KG1 (cell line): ENCODE results near the gene CFAP251.
"Not testable (repeated sequence)": the region's sequence is repeated elsewhere in the genome, so short reads cannot be mapped to it uniquely, and the experiment has no call there.

ENCODE experiments used
- DNase-seq: peaks from one replicate; lab custom pipeline; 2025; lab: John Stamatoyannopoulos, UW

Gene CFAP251, protein sequence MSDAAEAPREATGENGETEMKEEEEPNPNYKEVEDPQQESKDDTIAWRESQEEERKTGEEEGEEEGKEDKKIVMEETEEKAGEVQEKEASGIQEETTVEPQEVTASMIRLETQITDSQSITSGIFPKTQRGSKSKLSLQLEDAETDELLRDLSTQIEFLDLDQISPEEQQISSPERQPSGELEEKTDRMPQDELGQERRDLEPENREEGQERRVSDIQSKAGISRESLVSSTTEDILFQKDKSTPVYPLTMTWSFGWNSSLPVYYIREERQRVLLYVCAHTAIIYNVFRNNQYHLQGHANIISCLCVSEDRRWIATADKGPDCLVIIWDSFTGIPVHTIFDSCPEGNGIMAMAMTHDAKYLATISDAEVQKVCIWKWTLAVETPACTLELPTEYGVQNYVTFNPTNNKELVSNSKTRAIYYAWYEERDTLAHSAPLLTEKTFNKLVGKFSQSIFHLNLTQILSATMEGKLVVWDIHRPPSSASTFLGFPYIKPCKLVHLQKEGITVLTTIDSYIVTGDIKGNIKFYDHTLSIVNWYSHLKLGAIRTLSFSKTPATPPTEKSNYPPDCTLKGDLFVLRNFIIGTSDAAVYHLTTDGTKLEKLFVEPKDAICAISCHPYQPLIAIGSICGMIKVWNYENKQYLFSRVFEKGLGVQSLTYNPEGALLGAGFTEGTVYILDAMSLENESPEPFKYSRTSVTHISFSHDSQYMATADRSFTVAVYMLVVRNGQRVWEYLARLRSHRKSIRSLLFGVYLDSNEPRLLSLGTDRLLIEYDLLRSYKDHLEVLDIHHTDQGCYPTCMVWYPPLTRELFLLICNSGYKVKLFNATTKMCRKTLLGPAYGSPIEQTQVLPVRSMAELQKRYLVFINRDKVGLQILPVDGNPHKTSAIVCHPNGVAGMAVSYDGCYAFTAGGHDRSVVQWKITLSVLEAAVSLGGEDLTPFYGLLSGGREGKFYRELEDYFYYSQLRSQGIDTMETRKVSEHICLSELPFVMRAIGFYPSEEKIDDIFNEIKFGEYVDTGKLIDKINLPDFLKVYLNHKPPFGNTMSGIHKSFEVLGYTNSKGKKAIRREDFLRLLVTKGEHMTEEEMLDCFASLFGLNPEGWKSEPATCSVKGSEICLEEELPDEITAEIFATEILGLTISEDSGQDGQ

DNA sequence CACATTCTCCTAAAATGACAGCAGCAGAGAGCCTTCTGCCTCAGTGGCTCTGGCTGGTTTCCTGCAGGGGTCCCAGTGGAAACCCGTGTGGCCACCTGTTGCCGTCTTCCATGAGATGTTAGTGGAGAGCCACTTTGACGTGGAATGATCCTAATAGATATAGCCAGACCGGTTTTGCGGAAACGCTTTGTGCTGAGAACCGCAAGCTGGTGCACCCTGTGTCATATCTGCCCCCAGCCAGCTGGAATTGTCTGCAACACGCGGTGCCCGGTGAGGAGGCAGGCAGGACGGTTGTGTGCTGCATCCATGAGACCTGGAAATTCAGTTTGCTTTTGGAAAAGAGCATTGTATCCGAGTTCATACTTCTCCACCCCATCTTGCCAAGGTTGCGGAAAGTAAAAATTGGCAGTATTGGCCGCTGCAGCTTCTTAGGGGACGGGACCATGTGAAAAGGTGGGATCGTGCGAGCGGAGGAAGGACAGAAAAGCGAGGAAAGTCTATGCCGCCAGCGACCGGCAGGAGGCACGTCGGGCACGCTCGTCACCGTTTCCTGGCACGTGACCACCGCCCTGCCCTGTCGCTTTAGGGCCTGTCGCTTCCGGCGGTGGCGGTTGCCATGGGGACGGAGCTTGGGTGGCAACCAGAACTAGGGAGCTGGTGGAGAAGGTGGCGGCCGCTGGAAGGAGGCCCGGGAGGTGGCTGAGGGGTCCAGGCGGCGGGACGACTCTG lies at the start of gene CFAP251:
Gene CFAP251 (plus strand): TSS at position 643 of the 729 bp plus-strand sequence. CDS start 2,714 bp downstream, outside the sequence.
- DNase-seq = no peak

DNA sequence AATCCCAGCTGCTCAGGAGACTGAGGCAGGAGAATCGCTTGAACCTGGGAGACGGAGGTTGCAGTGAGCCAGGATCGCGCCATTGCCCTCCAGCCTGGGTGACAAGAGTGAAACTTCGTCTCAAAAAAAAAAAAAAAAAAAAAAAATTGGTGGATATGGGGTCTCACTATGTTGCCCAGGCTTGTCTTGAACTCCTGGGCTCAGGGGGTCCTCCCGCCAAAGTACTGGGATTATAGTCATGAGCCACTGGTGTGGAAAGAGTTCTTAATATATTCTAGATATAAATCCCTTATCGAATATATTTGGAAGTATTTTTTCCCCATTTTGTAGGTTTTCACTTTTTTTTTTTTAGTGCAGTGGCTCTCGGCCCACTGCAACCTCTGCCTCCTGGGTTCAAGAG lies 49.2 kb upstream of the CFAP251 start:
- not testable (repeated sequence) for DNase-seq

DNA sequence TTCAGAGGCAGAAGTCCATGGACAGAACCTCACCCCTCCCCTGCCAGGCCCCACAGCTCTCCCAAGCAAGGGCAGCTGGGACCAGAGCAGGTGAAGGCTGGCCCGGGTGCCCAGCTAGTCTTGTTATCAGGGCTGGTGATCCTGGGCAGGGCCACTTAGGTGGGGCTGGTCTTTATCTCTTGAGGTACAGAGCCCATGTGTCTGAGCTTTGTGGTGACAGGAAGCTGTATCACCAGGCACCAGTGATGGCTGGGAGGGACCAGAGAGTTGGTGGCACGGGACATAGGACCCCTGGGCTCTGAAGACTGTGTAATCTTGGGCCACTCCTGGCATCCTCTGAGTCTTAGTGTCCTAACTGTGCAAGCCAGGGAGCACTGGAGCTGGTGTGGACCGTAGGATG lies 46.9 kb upstream of the CFAP251 start:
- no peak for DNase-seq

DNA sequence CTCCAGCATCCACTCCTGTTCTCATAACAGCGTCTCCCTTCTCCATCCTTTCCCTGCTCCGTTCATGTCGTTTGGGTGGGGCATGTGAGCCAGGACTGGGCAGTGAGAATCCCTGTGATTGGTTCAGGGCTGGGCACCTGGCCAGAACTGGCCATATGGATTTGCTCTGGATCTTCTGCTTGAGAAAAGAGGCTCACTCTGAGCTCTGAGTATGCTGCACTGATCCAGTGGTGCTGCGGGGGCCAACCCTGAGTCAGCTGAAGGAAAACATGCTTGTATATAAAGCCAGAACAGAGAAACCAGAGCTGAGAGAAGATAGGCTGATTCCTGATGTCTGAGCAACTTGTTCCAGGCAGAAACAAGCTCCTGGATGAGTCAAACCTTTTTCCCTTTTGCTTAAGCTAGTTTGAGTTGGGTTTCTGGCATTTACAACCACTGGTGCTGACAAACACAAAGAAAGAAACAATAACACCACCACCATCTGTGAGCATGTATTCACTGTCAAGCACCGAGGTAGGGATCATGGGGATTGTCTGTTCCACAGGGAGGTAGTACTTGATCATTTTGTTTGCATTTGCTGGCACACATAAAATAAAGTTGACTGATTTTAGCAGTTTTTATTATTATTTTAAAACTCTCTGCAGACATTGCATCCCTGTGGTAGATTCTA lies 45.7 kb upstream of the CFAP251 start:
- no peak for DNase-seq

DNA sequence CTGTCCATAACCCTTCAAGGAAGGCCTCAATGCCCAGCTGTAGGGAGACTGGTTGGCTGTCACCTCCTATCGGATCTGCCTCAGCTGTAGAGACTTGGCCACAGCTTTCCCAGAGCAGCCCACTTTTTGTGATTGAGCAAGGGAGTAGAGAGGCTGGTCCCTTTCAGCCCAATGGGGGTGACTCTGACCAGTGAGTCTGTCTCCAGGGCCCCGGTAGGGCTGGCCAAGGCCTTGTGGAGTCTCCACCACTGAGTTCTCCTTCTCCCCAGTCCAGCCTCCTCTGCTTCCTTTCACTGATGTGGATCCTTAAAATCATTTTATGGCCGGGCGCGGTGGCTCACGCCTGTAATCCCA lies 45.2 kb upstream of the CFAP251 start:
- DNase-seq = no peak

DNA sequence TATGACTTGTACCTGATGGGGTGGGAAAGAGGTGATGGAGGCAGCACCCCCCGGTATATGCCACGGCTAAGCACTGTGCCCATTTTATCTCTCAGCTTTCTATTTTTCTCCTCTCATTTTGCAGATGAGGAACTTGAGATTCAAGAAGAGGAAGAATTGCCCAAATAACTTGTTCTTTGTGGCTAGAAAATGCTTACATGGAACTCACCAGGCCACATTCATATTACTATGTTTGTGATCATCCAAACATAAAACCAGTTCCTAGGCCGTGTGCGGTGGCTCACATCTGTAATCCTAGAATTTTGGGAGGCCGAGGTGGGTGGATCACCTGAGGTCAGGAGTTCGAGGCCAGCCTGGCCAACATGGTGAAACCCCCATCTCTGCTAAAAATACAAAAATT lies 44.3 kb upstream of the CFAP251 start:
- DNase-seq = no peak

DNA sequence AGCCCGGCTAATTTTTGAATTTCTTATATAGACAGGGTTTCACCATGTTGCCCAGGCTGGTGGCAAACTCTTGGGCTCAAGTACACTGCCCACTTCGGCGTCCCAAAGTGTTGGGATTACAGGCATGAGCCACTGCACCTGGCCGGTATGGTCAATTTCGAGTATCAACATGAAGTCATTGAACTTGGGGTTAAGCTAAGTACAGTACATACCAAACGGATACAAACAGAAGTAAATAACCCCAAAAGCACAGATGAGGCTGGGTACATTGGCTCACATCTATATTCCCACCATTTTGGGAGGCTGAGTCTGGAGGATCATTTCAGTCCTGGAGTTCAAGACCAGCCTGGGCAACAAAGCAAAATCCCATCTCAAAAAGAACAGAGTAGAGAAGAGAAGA lies 42.8 kb upstream of the CFAP251 start:
- DNase-seq = no peak

DNA sequence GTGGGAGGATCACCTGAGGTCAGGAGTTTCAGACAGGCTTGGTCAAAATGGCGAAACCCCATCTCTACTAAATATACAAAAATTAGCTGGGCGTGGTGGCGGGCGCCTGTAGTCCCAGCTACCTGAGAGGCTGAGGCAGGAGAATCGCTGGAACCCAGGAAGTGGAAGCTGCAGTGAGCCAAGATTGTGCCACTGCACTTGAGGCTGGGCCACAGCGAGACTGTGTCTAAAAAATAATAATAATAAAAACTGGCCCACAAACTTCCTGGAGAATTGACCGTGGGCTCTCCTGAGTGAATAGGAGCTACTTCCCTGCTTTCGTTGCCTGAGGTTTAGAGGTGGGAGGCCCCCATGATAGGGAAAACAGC lies 42.3 kb upstream of the CFAP251 start:
- DNase-seq = not testable (repeated sequence)

DNA sequence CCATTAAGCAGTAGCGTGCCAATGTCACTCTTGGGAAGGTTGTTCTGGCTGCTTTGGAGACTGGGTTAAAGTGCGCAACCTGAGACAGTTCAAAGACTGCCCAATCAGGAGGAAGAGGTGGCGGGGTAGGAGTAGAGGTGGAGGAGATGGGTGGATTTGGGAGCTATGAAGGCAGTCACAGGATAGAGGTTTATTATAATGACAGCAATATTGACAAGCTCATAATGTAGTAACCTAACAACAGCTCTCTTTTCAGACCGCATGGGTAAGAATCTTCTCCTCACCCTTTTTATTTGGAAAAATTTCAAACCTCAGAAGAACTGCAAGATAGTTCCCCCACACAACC lies 35.1 kb upstream of the CFAP251 start:
- DNase-seq = no peak

DNA sequence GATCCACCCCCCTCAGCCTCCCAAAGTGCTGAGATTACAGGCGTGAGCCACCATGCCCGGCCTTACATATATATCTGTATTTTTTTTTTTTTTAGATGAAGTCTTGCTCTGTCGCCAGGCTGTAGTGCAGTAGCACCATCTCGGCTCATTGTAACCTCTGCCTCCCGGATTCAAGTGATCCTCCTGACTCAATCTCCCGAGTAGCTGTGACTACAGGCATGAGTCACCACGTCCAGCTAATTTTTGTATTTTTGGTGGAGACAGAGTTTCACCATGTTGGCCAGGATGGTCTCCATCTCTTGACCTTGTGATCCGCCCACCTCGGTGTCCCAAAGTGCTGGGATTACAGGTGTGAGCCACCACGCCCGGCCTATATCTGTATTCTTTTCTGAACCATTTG lies 33.3 kb upstream of the CFAP251 start:
- DNase-seq = not testable (repeated sequence)

DNA sequence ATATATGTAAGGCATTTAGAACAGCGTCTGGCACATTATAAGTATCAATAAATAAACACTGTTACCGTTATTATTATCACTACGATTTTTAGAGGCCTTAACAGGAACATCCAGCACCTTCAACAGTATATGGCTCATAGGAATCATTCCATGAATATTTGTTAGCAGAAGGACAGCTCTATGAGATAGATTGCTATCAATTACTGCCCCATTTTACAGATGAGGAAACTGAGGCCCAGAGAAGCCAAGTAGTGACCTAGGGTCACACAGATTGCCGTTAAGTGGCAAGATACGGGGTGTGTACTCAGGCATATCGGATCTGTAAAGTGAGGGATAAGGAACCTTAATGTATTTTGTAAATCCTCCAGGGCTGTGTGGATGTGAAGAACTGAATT lies 30.3 kb upstream of the CFAP251 start:
- no peak for DNase-seq

DNA sequence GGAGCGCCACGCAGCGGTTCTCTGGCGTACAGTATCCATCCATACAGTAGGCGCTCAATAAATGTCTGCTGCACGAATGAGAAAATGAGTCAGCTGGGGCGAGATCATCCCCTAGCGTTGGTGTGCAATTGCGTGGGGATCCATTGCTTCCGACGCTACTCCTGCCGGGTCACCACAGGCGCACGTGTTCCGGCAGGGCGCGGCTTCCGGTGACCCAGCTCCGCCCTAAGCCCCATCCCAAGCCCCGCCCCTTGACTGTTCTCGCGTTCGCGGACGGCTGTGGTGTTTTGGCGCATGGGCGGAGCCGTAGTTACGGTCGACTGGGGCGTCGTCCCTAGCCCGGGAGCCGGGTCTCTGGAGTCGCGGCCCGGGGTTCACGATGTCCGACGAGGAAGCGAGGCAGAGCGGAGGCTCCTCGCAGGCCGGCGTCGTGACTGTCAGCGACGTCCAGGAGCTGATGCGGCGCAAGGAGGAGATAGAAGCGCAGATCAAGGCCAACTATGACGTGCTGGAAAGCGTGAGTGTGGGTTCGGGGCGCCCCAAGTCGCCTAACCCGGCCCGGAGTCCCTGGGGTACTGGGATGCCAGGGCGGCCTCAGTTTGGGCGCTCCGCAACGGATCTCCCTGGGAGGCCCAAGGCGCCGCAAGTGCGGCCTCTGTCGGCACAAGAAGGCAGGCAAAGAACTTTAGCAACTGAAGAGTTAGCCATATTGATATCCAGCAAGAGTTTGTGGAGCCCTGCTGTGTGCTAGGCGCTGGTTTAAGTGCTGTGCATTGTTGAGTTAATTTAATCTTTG lies 29.7 kb upstream of the CFAP251 start, which contains the start of gene PSMD9:
Gene PSMD9 (plus strand): TSS at position 313 of the 796 bp plus-strand sequence. CDS start 67 bp downstream, at position 380.
- DNase-seq = peak; percentile 94

DNA sequence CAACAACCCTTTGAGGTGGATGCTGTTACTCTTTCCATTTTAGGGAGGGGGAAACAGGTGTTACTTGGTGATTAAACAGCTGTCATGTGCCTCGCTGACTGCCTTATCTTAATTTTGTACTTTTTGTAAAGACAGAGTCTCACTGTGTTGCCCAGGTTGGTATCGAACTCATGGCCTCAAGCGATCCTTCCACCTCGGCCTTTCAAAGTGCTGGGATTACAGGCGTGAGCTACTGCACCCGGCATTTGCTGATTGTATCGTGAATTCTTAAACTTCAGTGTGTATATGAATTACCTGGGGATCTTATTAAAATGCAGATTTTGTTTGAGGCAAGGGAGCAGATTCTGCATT lies 29.1 kb upstream of the CFAP251 start:
- DNase-seq = no peak

DNA sequence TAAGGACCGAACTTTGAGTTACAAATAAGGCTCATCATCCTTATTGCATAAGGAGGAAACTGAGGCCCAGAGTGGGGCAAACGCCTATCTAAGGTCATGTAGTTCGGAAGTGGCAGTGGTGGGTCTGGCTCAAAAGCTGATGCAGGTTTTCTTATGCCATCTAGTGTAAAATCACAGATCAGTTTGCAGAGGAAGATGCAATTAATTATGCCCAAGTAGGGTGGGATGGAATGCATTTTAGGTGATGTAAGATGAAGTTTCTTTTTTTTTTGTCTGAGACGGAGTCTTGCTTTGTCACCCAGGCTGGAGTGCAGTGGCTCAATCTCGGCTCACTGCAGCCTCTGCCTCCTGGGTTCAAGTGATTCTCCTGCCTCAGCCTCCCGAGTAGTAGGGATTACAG lies 28.7 kb upstream of the CFAP251 start:
- not testable (repeated sequence) for DNase-seq

DNA sequence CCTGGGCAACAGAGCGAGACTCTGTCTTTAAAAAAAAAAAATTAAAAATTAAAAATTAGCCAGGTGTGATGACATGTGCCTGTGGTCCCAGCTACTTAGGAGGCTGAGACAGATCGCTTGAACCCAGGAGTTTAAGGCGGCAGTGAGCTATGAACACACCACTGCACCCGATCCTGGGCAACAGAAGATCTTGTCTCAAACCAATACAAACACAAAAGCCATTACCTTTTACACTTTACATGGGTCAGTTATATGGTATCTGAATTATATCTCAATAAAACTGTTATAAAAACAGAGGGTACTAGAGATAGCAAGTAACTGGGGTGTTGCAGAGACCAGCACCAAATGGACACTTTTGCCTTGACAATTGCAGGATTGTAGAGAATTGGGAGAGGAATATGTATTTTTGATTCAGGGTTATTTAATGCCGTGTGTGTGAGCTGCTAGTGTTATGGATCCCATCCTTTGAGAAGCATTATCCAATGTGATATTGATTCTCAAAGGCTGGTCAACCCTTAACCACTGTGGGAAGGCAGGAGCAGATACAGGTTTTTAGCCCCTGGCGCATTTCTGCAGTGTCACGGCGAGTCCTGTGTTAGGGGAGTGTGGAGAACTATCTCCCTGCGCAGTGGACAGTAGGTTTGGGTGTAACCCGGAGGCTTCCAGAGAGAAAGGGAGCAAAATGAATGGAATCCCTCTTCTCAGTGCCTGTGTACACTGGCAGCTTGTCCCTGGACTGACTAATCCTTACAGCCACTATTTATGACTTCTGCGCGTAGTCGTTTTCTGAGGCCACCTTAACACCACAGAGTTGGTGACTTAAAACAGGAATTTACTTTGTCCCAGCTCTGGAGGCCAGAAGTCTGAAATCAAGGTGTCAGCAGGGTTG lies 25.5 kb upstream of the CFAP251 start:
- DNase-seq = no peak

DNA sequence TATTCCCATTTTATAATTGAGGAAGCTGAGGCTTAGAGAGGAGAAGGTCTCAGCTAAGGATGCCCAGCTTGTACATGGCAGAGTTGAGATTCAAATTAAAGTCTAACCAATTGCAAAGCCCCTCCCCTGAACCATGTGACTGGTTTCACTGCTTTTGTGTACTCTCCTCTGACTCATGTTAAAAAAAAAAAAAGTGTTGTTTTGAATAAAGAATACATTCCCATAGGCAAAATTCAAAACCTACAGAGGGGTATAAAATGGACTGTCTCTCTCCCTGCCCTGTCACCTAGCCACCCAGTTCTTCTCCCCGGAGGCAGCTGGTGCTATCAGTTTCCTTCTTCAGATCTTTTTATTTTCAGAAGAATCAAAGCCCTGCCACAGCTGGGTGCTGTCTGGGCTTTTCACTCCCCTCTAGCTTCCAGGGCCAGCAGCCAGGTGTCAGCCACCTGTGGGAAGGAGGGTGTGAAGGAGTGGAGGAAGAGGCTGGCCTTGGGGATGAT lies 24.4 kb upstream of the CFAP251 start:
- DNase-seq = no peak

DNA sequence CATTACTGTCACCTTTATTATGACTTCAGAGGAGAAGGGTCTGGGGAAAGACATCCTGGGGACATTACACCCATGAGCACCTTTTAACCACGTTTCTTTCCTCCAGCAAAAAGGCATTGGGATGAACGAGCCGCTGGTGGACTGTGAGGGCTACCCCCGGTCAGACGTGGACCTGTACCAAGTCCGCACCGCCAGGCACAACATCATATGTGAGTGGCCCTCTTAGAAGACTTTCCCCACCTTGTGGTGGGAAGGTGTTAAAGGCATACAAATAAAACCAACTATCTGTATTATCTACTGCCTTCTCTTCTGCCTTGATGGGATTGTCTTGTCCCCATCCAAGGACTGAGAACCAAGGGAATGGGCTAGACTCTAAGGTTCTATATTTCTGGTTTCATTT lies 23.8 kb upstream of the CFAP251 start:
- DNase-seq = no peak

DNA sequence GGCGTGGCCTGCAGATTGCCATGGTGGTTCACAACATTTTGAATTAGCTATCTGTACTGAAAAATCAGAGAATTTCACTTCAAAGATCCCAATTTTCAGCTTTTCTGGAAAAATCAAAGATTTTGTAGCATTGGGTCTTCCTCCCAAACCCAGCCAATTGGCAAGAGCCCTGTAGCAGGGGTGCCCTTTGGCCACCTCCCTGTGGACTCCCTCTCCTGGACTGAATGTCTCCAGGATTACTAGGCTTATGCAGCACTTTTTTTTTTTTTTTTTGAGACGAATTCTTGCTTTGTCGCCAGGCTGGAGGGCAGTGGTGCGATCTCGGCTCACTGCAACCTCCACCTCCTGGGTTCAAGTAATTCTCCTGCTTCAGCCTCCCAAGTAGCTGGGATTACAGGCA lies 20.1 kb upstream of the CFAP251 start:
- DNase-seq = no peak

DNA sequence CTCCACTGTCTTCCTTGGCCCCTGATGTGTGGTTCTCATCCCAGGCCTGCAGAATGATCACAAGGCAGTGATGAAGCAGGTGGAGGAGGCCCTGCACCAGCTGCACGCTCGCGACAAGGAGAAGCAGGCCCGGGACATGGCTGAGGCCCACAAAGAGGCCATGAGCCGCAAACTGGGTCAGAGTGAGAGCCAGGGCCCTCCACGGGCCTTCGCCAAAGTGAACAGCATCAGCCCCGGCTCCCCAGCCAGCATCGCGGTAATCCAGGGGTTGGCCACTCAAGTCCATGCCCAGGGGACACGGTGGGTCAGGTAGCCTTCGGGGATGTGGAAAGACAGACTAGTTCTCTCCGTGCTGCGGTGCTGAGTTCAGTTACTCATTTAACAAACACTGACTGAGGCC lies 18.8 kb upstream of the CFAP251 start:
- no peak for DNase-seq

DNA sequence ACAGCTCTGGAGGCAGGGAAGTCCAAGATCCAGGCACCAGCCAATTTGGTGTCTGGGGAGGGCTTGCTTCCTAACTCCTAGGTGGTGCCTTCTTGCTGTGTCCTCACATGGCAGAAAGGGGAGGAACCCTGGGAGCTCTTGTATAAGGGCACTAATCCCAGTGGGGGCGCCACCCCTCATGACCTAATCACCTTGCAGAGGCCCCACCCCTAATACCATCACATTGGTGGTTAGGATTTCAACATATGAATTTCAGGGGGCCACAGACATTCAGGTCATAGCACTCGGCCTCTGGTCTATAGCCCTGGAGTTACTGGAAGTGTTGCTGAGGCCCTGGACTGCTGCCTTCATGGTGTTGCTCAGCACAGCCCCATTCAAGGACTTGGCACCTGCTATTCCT lies 15.2 kb upstream of the CFAP251 start:
- DNase-seq = no peak
